ENCODE measurements around the gene FSTL5.
"Not testable (repeated sequence)": the region's sequence is repeated elsewhere in the genome, so short reads cannot be mapped to it uniquely, and the experiment has no call there.

The FSTL5 gene

DNA sequence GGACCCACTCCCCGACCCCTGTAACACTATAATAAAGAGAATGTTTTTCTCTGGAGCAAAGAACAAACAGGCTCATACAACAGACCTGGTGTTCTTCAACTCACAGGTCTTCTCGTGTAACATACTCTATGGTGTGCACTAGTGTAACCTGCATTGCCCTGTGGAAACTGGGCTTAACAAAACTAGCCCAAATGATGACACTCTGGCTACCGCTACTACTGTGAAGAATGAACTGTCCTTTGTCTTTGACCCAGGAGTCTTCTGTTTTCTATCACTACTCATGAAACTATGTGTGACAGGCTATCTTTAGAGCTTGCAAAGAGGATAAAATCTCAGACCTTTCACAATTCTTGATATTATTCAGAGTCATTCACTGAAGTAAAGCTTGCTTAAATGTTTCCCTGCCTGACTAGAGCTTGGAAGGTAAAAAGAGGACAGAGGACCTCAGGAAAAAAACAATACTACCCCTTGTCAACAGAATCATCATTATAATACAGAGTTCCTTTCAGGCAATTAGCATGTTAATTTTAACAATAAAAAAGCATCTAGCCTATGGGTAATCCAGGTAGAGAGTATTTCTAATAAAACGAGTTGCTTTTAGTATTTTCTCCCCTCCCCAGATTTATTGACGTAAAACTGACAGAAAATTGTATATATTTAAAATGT, 59.2 kb downstream of the FSTL5 start:
- no peak overlapping the region for H3K9ac ChIP-seq (ENCODE audit: low read depth, low read length, poor library complexity)
- no peak overlapping the region for H4K91ac ChIP-seq (ENCODE audit: low read depth, low read length, poor library complexity)
- WGBS, 2 donors (ENCODE audit: extremely low coverage in 2 of 2, insufficient read length in 2 of 2, insufficient replicate concordance in 1 of 2), result no CpG with 5 or more reads among the region's 5 CpGs
- H3K27ac ChIP-seq (replicated peaks; ENCODE audit: low read length), result no peak overlapping the region
- no peak overlapping the region for H3K23ac ChIP-seq (ENCODE audit: low read depth, low read length, poor library complexity)
- H4K8ac ChIP-seq (ENCODE audit: low read depth, low read length), result no peak overlapping the region
- H3K4me3 ChIP-seq (ENCODE audit: low read length in 2 of 2), result no peak overlapping the region
- no peaks in the 10 kb centered on the region for H3K36me3 ChIP-seq (replicated peaks in 1 of 2; ENCODE audit: control insufficient read depth in 2 of 2, insufficient read depth in 2 of 2, low read length in 2 of 2)
- no peak overlapping the region for H3K14ac ChIP-seq (ENCODE audit: low read length)
- no peaks in the 10 kb centered on the region for H3K4me1 ChIP-seq (ENCODE audit: control insufficient read depth in 2 of 2, insufficient read depth in 1 of 2, low read depth in 1 of 2, low read length in 2 of 2)
- DNase-seq (ENCODE audit: low spot score), result no peak
- no peak overlapping the region for H3K18ac ChIP-seq (ENCODE audit: low read length)
- no peak overlapping the region for H2AK5ac ChIP-seq (ENCODE audit: low read depth, low read length)
- no peak overlapping the region for H3K4me2 ChIP-seq (ENCODE audit: insufficient read depth, low read length, poor library complexity, severe bottlenecking)
- no peaks in the 10 kb centered on the region for H3K27me3 ChIP-seq (ENCODE audit: control insufficient read depth in 3 of 3, insufficient read depth in 3 of 3, low read depth in 1 of 3, low read length in 3 of 3)
- H2BK15ac ChIP-seq (ENCODE audit: low read length), result no peak overlapping the region
- no peaks in the 10 kb centered on the region for H3K79me1 ChIP-seq (ENCODE audit: low read depth, low read length)
- H2BK12ac ChIP-seq (ENCODE audit: low read length), result no peak overlapping the region
- no peaks in the 10 kb centered on the region for H3K9me3 ChIP-seq (replicated peaks in 1 of 2; ENCODE audit: control insufficient read depth in 2 of 2, insufficient read depth in 1 of 2, low read depth in 1 of 2, low read length in 2 of 2)
- no peak overlapping the region for H3K4ac ChIP-seq (ENCODE audit: low read length)
- H2AFZ ChIP-seq (ENCODE audit: low read length), result peak overlapping the region; percentile 52
- no peak overlapping the region for H2BK120ac ChIP-seq (ENCODE audit: low read depth, low read length)
- no peak overlapping the region for H2BK5ac ChIP-seq (ENCODE audit: low read length)

DNA sequence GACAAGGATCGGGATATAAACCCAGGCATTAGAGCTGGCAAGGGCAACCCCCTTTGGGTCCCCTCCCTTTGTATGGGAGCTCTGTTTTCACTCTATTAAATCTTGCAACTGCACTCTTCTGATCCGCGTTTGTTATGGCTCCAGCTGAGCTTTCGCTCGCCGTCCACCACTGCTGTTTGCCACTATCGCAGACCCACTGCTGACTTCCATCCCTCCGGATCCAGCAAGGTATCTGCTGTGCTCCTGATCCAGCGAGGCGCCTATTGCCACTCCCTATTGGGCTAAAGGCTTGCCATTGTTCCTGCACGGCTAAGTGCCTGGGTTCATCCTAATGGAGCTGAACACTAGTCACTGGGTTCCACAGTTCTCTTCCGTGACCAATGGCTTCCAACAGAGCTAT, 59.9 kb downstream of the FSTL5 start:
- not testable (repeated sequence) for H2BK120ac ChIP-seq (ENCODE audit: low read depth, low read length); H3K18ac ChIP-seq (ENCODE audit: low read length); H3K9ac ChIP-seq (ENCODE audit: low read depth, low read length, poor library complexity); H3K4me1 ChIP-seq (ENCODE audit: control insufficient read depth in 2 of 2, insufficient read depth in 1 of 2, low read depth in 1 of 2, low read length in 2 of 2); H3K27ac ChIP-seq (replicated peaks; ENCODE audit: low read length); H2AK5ac ChIP-seq (ENCODE audit: low read depth, low read length); H3K36me3 ChIP-seq (replicated peaks in 1 of 2; ENCODE audit: control insufficient read depth in 2 of 2, insufficient read depth in 2 of 2, low read length in 2 of 2); H2BK12ac ChIP-seq (ENCODE audit: low read length); H3K14ac ChIP-seq (ENCODE audit: low read length); H4K91ac ChIP-seq (ENCODE audit: low read depth, low read length, poor library complexity); H2BK5ac ChIP-seq (ENCODE audit: low read length); H3K23ac ChIP-seq (ENCODE audit: low read depth, low read length, poor library complexity); DNase-seq (ENCODE audit: low spot score); H3K4me2 ChIP-seq (ENCODE audit: insufficient read depth, low read length, poor library complexity, severe bottlenecking); H3K79me1 ChIP-seq (ENCODE audit: low read depth, low read length); H3K4ac ChIP-seq (ENCODE audit: low read length); H3K27me3 ChIP-seq (ENCODE audit: control insufficient read depth in 3 of 3, insufficient read depth in 3 of 3, low read depth in 1 of 3, low read length in 3 of 3); H2BK15ac ChIP-seq (ENCODE audit: low read length); H3K4me3 ChIP-seq (ENCODE audit: low read length in 2 of 2); H3K9me3 ChIP-seq (replicated peaks in 1 of 2; ENCODE audit: control insufficient read depth in 2 of 2, insufficient read depth in 1 of 2, low read depth in 1 of 2, low read length in 2 of 2)
- Histone ChIP-seq H4K8ac (ENCODE audit: low read depth, low read length) (peak overlapping the region; percentile 65), H2AFZ (ENCODE audit: low read length) (peak overlapping the region; percentile 52)
- WGBS, 2 donors (ENCODE audit: extremely low coverage in 2 of 2, insufficient read length in 2 of 2, insufficient replicate concordance in 1 of 2), result no CpG with 5 or more reads among the region's 12 CpGs

DNA sequence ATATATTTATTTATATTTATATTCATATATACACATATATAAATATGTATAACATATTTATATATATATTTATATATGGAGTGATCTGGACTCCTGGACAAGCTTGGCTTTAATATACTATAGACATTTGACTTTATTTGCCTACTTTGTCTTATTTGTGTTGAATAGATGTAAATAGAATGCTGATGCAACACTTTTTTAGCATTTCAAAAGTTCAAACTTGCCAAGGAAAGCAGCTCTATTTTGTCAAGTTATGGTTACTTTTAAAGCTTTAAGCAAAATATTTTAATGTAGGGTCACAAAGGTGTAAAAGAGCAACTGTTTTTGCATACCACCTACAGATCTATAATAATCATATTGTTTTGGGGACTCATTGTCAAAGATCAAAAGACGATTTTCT, 61.1 kb downstream of the FSTL5 start:
- H3K9me3 ChIP-seq (replicated peaks in 1 of 2; ENCODE audit: control insufficient read depth in 2 of 2, insufficient read depth in 1 of 2, low read depth in 1 of 2, low read length in 2 of 2), result no peaks in the 10 kb centered on the region
- no peak overlapping the region for H3K18ac ChIP-seq (ENCODE audit: low read length)
- no peaks in the 10 kb centered on the region for H3K27me3 ChIP-seq (ENCODE audit: control insufficient read depth in 3 of 3, insufficient read depth in 3 of 3, low read depth in 1 of 3, low read length in 3 of 3)
- no peak overlapping the region for H3K14ac ChIP-seq (ENCODE audit: low read length)
- H2AK5ac ChIP-seq (ENCODE audit: low read depth, low read length), result no peak overlapping the region
- no peak overlapping the region for H2BK15ac ChIP-seq (ENCODE audit: low read length)
- no peak overlapping the region for H4K8ac ChIP-seq (ENCODE audit: low read depth, low read length)
- H4K91ac ChIP-seq (ENCODE audit: low read depth, low read length, poor library complexity), result no peak overlapping the region
- no peak overlapping the region for H3K4me3 ChIP-seq (ENCODE audit: low read length in 2 of 2)
- H3K9ac ChIP-seq (ENCODE audit: low read depth, low read length, poor library complexity), result no peak overlapping the region
- no peaks in the 10 kb centered on the region for H3K36me3 ChIP-seq (replicated peaks in 1 of 2; ENCODE audit: control insufficient read depth in 2 of 2, insufficient read depth in 2 of 2, low read length in 2 of 2)
- peak overlapping the region; percentile 1 for H2AFZ ChIP-seq (ENCODE audit: low read length)
- H3K27ac ChIP-seq (replicated peaks; ENCODE audit: low read length), result no peak overlapping the region
- no peak for DNase-seq (ENCODE audit: low spot score)
- H3K23ac ChIP-seq (ENCODE audit: low read depth, low read length, poor library complexity), result no peak overlapping the region
- H2BK120ac ChIP-seq (ENCODE audit: low read depth, low read length), result no peak overlapping the region
- H3K4me2 ChIP-seq (ENCODE audit: insufficient read depth, low read length, poor library complexity, severe bottlenecking), result no peak overlapping the region
- no peak overlapping the region for H3K4ac ChIP-seq (ENCODE audit: low read length)
- H2BK12ac ChIP-seq (ENCODE audit: low read length), result no peak overlapping the region
- H2BK5ac ChIP-seq (ENCODE audit: low read length), result no peak overlapping the region
- WGBS, 2 donors (ENCODE audit: extremely low coverage in 2 of 2, insufficient read length in 2 of 2, insufficient replicate concordance in 1 of 2), result no CpG with 5 or more reads among the region's 1 CpG
- no peaks in the 10 kb centered on the region for H3K4me1 ChIP-seq (ENCODE audit: control insufficient read depth in 2 of 2, insufficient read depth in 1 of 2, low read depth in 1 of 2, low read length in 2 of 2)
- no peaks in the 10 kb centered on the region for H3K79me1 ChIP-seq (ENCODE audit: low read depth, low read length)

DNA sequence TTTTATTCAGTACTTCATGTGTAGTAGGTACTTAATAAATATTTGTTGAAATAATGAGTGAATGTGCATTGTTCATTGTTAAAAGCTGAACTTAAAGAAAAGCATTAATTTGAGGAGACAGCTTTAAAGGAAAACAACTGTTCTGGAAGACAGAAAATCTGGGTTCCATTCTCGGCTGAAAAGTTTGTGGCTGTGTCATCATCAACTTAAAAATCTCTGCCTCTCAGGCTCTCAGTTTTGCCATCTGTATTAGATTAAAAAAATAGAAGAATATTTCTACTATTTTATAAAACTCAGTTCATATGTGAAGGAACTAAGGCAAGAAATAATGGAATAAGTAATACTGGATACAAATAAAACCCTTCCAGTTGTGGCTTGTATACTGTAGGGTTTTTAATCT, 62.5 kb downstream of the FSTL5 start:
- Histone ChIP-seq H3K36me3 (replicated peaks in 1 of 2; ENCODE audit: control insufficient read depth in 2 of 2, insufficient read depth in 2 of 2, low read length in 2 of 2) (no peaks in the 10 kb centered on the region), H3K14ac (ENCODE audit: low read length) (no peak overlapping the region), H2BK12ac (ENCODE audit: low read length) (no peak overlapping the region), H3K18ac (ENCODE audit: low read length) (no peak overlapping the region), H3K27me3 (ENCODE audit: control insufficient read depth in 3 of 3, insufficient read depth in 3 of 3, low read depth in 1 of 3, low read length in 3 of 3) (no peaks in the 10 kb centered on the region), H3K23ac (ENCODE audit: low read depth, low read length, poor library complexity) (no peak overlapping the region), H4K8ac (ENCODE audit: low read depth, low read length) (no peak overlapping the region), H2BK5ac (ENCODE audit: low read length) (no peak overlapping the region), H2BK15ac (ENCODE audit: low read length) (no peak overlapping the region), H3K27ac (replicated peaks; ENCODE audit: low read length) (no peak overlapping the region), H3K79me1 (ENCODE audit: low read depth, low read length) (no peaks in the 10 kb centered on the region), H2BK120ac (ENCODE audit: low read depth, low read length) (no peak overlapping the region), H2AFZ (ENCODE audit: low read length) (no peak overlapping the region), H3K4ac (ENCODE audit: low read length) (no peak overlapping the region), H3K9ac (ENCODE audit: low read depth, low read length, poor library complexity) (no peak overlapping the region), H2AK5ac (ENCODE audit: low read depth, low read length) (no peak overlapping the region), H3K9me3 (replicated peaks in 1 of 2; ENCODE audit: control insufficient read depth in 2 of 2, insufficient read depth in 1 of 2, low read depth in 1 of 2, low read length in 2 of 2) (no peaks in the 10 kb centered on the region), H3K4me2 (ENCODE audit: insufficient read depth, low read length, poor library complexity, severe bottlenecking) (no peak overlapping the region), H3K4me1 (ENCODE audit: control insufficient read depth in 2 of 2, insufficient read depth in 1 of 2, low read depth in 1 of 2, low read length in 2 of 2) (no peaks in the 10 kb centered on the region), H4K91ac (ENCODE audit: low read depth, low read length, poor library complexity) (no peak overlapping the region), H3K4me3 (ENCODE audit: low read length in 2 of 2) (no peak overlapping the region)
- WGBS, 2 donors (ENCODE audit: extremely low coverage in 2 of 2, insufficient read length in 2 of 2, insufficient replicate concordance in 1 of 2), result no CpG with 5 or more reads among the region's 1 CpG
- DNase-seq (ENCODE audit: low spot score), result no peak

All from neuronal stem cell (in vitro differentiated cells).